ENCODE measurements around the gene MAP3K10.

GRCh38 chr19:40213251-40213829 is 22.1 kb downstream of the MAP3K10 start:
- TF ChIP-seq CTCF (IDR thresholded peaks at IDR 0.05): no peak
- TF ChIP-seq POLR2A (IDR thresholded peaks at IDR 0.05): no peak

All from body of pancreas (tissue), 4 donors.